Testis (tissue), 2 donors: ENCODE data around the gene MEOX1.

ENCODE experiments used
- POLR2A ChIP-seq: fragments of 450-650 bp; IDR thresholded peaks from one replicate; pipeline ENCODE4 v1.6.1; 2017; ENCODE audit warnings: antibody characterized with exemption, mild to moderate bottlenecking, moderate library complexity
- TF ChIP-seq, protein P1 (sequence below), 3 experiments: fragments of 450-650 bp in 2 of 3; fragments of 200-600 bp in 1 of 3; sonication (generic) in 1 of 3; IDR thresholded peaks; one replicate each; pipeline ENCODE4 v1.5.1; 2016 to 2019; ENCODE audit warnings: antibody characterized with exemption in 3 of 3, mild to moderate bottlenecking in 2 of 3, moderate library complexity in 1 of 3

DNA sequence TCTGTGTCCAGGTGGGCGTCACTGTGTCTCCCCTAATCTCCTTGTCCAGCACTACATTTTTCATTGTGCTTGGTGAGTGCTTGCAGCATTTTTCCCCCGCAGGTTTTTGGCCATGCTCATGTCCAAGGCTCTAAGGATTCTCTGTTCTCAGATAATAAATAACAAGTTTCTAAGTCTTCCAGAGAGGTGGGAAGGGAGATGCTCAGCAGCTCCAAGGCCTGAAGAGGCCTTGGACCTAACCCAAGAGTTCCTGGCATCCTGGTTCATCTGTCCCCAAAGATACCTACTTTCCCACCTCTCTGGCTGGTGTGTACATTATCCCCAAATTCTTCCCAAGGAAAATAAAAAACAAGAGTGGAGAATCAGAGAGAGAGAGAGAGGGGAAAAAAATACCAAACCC, 45.3 kb downstream of the MEOX1 start:
- TF ChIP-seq, protein P1, sequence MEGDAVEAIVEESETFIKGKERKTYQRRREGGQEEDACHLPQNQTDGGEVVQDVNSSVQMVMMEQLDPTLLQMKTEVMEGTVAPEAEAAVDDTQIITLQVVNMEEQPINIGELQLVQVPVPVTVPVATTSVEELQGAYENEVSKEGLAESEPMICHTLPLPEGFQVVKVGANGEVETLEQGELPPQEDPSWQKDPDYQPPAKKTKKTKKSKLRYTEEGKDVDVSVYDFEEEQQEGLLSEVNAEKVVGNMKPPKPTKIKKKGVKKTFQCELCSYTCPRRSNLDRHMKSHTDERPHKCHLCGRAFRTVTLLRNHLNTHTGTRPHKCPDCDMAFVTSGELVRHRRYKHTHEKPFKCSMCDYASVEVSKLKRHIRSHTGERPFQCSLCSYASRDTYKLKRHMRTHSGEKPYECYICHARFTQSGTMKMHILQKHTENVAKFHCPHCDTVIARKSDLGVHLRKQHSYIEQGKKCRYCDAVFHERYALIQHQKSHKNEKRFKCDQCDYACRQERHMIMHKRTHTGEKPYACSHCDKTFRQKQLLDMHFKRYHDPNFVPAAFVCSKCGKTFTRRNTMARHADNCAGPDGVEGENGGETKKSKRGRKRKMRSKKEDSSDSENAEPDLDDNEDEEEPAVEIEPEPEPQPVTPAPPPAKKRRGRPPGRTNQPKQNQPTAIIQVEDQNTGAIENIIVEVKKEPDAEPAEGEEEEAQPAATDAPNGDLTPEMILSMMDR (IDR thresholded peaks at IDR 0.05), result no peak
- TF ChIP-seq POLR2A, result no peak
